ENCODE results near the gene RSPO4. TPM values are rescaled to one million over a fixed set of nuclear protein-coding genes. Genes with fewer than 3 reads are reported as not detected.

Gene RSPO4
- polyA plus RNA-seq, 1 donor (not counting 4 experiments of a cell fraction or from before 2014, with no cell fraction given), result not detected

- FAIRE-seq (no peak), DNase-seq (ENCODE audit: low read depth, low spot score) (no peak)
- no peak overlapping the region for H2AFZ ChIP-seq (ENCODE audit: control insufficient read depth, low read length)
- no peak overlapping the region for H3K27ac ChIP-seq (ENCODE audit: control insufficient read depth, insufficient read depth, low read length)
- H3K9me3 ChIP-seq (ENCODE audit: control insufficient read depth, low read depth, low read length), result no peaks in the 10 kb centered on the region
- no peaks in the 10 kb centered on the region for H3K79me2 ChIP-seq (ENCODE audit: control insufficient read depth, insufficient read depth, low read length)
- no peak overlapping the region for H3K9ac ChIP-seq (ENCODE audit: control insufficient read depth, extremely low read depth, insufficient read depth, low read length)
- TF ChIP-seq EZH2 (IDR thresholded peaks at IDR 0.05; ENCODE audit: low read length), result no peak
- TF ChIP-seq CTCF (optimal IDR thresholded peaks at IDR 0.05 in 1 of 3, IDR thresholded peaks at IDR 0.05 in 1 of 3, conservative IDR thresholded peaks at IDR 0.05 in 1 of 3; ENCODE audit: extremely low read depth in 1 of 3, insufficient read depth in 2 of 3, low read length in 3 of 3), result no peak
- no peaks in the 10 kb centered on the region for H4K20me1 ChIP-seq (ENCODE audit: control insufficient read depth, extremely low read depth, insufficient read depth, low read length)
- no peak overlapping the region for H3K4me3 ChIP-seq (ENCODE audit: control insufficient read depth in 2 of 3, extremely low read depth in 1 of 3, insufficient read depth in 2 of 3, low read depth in 1 of 3, low read length in 3 of 3)
- no peaks in the 10 kb centered on the region for H3K36me3 ChIP-seq (ENCODE audit: control insufficient read depth in 2 of 2, extremely low read depth in 1 of 2, insufficient read depth in 2 of 2, low read length in 2 of 2)
- peaks cover 33% of the 10 kb centered on the region for H3K27me3 ChIP-seq (ENCODE audit: control insufficient read depth, extremely low read depth, insufficient read depth, low read length)
- dilution Hi-C loops (cut with MboI; ENCODE audit: extremely low pct_ligation_motif_present, low sequenced_read_pairs), result no loop called here
- no peaks in the 10 kb centered on the region for H3K4me1 ChIP-seq (ENCODE audit: control insufficient read depth, extremely low read depth, insufficient read depth, low read length)
- H3K4me2 ChIP-seq (ENCODE audit: control insufficient read depth, extremely low read depth, insufficient read depth, low read depth, low read length), result no peak overlapping the region
- no peaks in the 10 kb centered on the region for H3K9me1 ChIP-seq (ENCODE audit: control insufficient read depth, extremely low read depth, insufficient read depth, low read length)
These were observed 87.2 kb downstream of the RSPO4 start for GRCh38 chr20:914727-915498.

- dilution Hi-C loops (cut with MboI; ENCODE audit: extremely low pct_ligation_motif_present, low sequenced_read_pairs), result no loop called here
- H3K9me1 ChIP-seq (ENCODE audit: control insufficient read depth, extremely low read depth, insufficient read depth, low read length), result no peaks in the 10 kb centered on the region
- TF ChIP-seq CTCF (optimal IDR thresholded peaks at IDR 0.05 in 1 of 3, IDR thresholded peaks at IDR 0.05 in 1 of 3, conservative IDR thresholded peaks at IDR 0.05 in 1 of 3; ENCODE audit: extremely low read depth in 1 of 3, insufficient read depth in 2 of 3, low read length in 3 of 3) (no peak), EZH2 (IDR thresholded peaks at IDR 0.05; ENCODE audit: low read length) (no peak)
These were observed 88.7 kb downstream of the RSPO4 start for GRCh38 chr20:913306-913849.

More at GRCh38 chr20:913306-913849, 88.7 kb downstream of the RSPO4 start:
- no peak overlapping the region for H3K4me2 ChIP-seq (ENCODE audit: control insufficient read depth, extremely low read depth, insufficient read depth, low read depth, low read length)
- no peak overlapping the region for H3K4me3 ChIP-seq (ENCODE audit: control insufficient read depth in 2 of 3, extremely low read depth in 1 of 3, insufficient read depth in 2 of 3, low read depth in 1 of 3, low read length in 3 of 3)
- no peaks in the 10 kb centered on the region for H4K20me1 ChIP-seq (ENCODE audit: control insufficient read depth, extremely low read depth, insufficient read depth, low read length)
- FAIRE-seq (no peak), DNase-seq (ENCODE audit: low read depth, low spot score) (no peak)
- no peak overlapping the region for H3K27ac ChIP-seq (ENCODE audit: control insufficient read depth, insufficient read depth, low read length)
- no peaks in the 10 kb centered on the region for H3K36me3 ChIP-seq (ENCODE audit: control insufficient read depth in 2 of 2, extremely low read depth in 1 of 2, insufficient read depth in 2 of 2, low read length in 2 of 2)
- no peaks in the 10 kb centered on the region for H3K9me3 ChIP-seq (ENCODE audit: control insufficient read depth, low read depth, low read length)
- H3K9ac ChIP-seq (ENCODE audit: control insufficient read depth, extremely low read depth, insufficient read depth, low read length), result no peak overlapping the region
- peaks cover 33% of the 10 kb centered on the region for H3K27me3 ChIP-seq (ENCODE audit: control insufficient read depth, extremely low read depth, insufficient read depth, low read length)
- H2AFZ ChIP-seq (ENCODE audit: control insufficient read depth, low read length), result no peak overlapping the region
- no peaks in the 10 kb centered on the region for H3K79me2 ChIP-seq (ENCODE audit: control insufficient read depth, insufficient read depth, low read length)
- H3K4me1 ChIP-seq (ENCODE audit: control insufficient read depth, extremely low read depth, insufficient read depth, low read length), result no peaks in the 10 kb centered on the region

Measured in keratinocyte (primary cell).